ENCODE results near the gene PCK2.

- TF ChIP-seq, protein P1, sequence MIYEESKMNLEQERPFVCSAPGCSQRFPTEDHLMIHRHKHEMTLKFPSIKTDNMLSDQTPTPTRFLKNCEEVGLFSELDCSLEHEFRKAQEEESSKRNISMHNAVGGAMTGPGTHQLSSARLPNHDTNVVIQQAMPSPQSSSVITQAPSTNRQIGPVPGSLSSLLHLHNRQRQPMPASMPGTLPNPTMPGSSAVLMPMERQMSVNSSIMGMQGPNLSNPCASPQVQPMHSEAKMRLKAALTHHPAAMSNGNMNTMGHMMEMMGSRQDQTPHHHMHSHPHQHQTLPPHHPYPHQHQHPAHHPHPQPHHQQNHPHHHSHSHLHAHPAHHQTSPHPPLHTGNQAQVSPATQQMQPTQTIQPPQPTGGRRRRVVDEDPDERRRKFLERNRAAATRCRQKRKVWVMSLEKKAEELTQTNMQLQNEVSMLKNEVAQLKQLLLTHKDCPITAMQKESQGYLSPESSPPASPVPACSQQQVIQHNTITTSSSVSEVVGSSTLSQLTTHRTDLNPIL (CRISPR knock-in tag; IDR thresholded peaks at IDR 0.05; ENCODE audit: low read depth), result no peak
- no peak for TF ChIP-seq SNAI2 (CRISPR knock-in tag; IDR thresholded peaks at IDR 0.05)
- TF ChIP-seq, protein P2, sequence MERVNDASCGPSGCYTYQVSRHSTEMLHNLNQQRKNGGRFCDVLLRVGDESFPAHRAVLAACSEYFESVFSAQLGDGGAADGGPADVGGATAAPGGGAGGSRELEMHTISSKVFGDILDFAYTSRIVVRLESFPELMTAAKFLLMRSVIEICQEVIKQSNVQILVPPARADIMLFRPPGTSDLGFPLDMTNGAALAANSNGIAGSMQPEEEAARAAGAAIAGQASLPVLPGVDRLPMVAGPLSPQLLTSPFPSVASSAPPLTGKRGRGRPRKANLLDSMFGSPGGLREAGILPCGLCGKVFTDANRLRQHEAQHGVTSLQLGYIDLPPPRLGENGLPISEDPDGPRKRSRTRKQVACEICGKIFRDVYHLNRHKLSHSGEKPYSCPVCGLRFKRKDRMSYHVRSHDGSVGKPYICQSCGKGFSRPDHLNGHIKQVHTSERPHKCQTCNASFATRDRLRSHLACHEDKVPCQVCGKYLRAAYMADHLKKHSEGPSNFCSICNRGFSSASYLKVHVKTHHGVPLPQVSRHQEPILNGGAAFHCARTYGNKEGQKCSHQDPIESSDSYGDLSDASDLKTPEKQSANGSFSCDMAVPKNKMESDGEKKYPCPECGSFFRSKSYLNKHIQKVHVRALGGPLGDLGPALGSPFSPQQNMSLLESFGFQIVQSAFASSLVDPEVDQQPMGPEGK (CRISPR knock-in tag; IDR thresholded peaks at IDR 0.05; ENCODE audit: borderline replicate concordance), result no peak
- no peak for TF ChIP-seq TSHZ2 (CRISPR knock-in tag; IDR thresholded peaks at IDR 0.05)
- no peak for TF ChIP-seq TOX (CRISPR knock-in tag; IDR thresholded peaks at IDR 0.05; ENCODE audit: borderline replicate concordance)
- TF ChIP-seq RARB (CRISPR knock-in tag; IDR thresholded peaks at IDR 0.05), result no peak
- no peak for TF ChIP-seq CSDC2 (CRISPR knock-in tag; IDR thresholded peaks at IDR 0.05)
- TF ChIP-seq ZFP30 (CRISPR knock-in tag; IDR thresholded peaks at IDR 0.05), result no peak
Observed at GRCh38 chr14:24133735-24134134, 39.6 kb downstream of the PCK2 start.

Data from SK-N-SH treated with all-trans-retinoic acid at 6 μM for 48 hours (cell line).